ENCODE data around the gene RBFOX2. TPM values are rescaled to one million over a fixed set of nuclear protein-coding genes. Genes with fewer than 3 reads are reported as not detected.

Gene RBFOX2
- total and polyA plus RNA-seq, 2 donors (not counting 1 experiment from before 2014, with no cell fraction given): 173 to 190 TPM

DNA sequence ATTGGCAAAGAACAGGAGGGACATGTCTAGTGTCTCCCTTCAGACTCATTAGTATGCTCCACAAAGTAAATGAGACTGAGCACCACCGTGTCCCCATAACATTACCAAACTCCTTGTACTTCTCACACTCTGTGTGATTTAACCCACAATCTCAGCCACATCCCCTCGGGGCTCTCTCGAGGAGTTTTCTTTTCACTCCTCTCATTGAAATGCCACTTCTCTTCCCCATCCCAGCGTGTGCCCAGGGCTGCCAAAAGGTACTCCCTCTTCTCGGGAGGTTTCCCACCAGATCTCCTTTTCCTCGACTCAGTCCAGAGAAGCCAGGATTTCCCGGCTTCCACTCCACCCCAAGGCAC is 1.1 kb downstream of the RBFOX2 start:
- H3K79me2 ChIP-seq (ENCODE audit: control insufficient read depth, insufficient read depth, low read length): peaks cover 53% of the 10 kb centered on the region
- peak overlapping the region; percentile 84 to 95 (median 88) for H3K4me3 ChIP-seq (replicated peaks in 1 of 4; ENCODE audit: control extremely low read depth in 1 of 4, insufficient read depth in 1 of 4, low read depth in 3 of 4, low read length in 4 of 4)
- H3K4me1 ChIP-seq (ENCODE audit: control insufficient read depth, extremely low read depth, insufficient read depth, low read length): peaks cover 10% of the 10 kb centered on the region

GRCh38 chr22:36026741-36027140 is 1.9 kb downstream of the RBFOX2 start:
- no peaks in the 10 kb centered on the region for H4K20me1 ChIP-seq (ENCODE audit: control insufficient read depth, extremely low read depth, insufficient read depth, low read length)
- H3K9ac ChIP-seq (ENCODE audit: insufficient read depth, low read length): no peak overlapping the region
- peak; percentile 48 to 68 for DNase-seq (ENCODE audit: low read depth in 2 of 2)
- peak overlapping the region; percentile 76 for H3K27ac ChIP-seq (ENCODE audit: insufficient read depth, low read length)
- peak overlapping the region; percentile 84 to 95 (median 88) for H3K4me3 ChIP-seq (replicated peaks in 1 of 4; ENCODE audit: control extremely low read depth in 1 of 4, insufficient read depth in 1 of 4, low read depth in 3 of 4, low read length in 4 of 4)
- H3K9me3 ChIP-seq (ENCODE audit: control insufficient read depth, insufficient read depth, low read depth, low read length): no peaks in the 10 kb centered on the region
- peaks cover 14% of the 10 kb centered on the region for H3K4me1 ChIP-seq (ENCODE audit: control insufficient read depth, extremely low read depth, insufficient read depth, low read length)
- TF ChIP-seq EZH2 (IDR thresholded peaks at IDR 0.05; ENCODE audit: low read length, missing control alignments): no peak
- TF ChIP-seq, protein P1, sequence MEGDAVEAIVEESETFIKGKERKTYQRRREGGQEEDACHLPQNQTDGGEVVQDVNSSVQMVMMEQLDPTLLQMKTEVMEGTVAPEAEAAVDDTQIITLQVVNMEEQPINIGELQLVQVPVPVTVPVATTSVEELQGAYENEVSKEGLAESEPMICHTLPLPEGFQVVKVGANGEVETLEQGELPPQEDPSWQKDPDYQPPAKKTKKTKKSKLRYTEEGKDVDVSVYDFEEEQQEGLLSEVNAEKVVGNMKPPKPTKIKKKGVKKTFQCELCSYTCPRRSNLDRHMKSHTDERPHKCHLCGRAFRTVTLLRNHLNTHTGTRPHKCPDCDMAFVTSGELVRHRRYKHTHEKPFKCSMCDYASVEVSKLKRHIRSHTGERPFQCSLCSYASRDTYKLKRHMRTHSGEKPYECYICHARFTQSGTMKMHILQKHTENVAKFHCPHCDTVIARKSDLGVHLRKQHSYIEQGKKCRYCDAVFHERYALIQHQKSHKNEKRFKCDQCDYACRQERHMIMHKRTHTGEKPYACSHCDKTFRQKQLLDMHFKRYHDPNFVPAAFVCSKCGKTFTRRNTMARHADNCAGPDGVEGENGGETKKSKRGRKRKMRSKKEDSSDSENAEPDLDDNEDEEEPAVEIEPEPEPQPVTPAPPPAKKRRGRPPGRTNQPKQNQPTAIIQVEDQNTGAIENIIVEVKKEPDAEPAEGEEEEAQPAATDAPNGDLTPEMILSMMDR (conservative IDR thresholded peaks at IDR 0.05 in 1 of 2, IDR thresholded peaks at IDR 0.05 in 1 of 2; ENCODE audit: low read depth in 1 of 2, low read length in 2 of 2): no peak
- H3K27me3 ChIP-seq (ENCODE audit: control insufficient read depth, insufficient read depth, low read length): no peaks in the 10 kb centered on the region
- H3K79me2 ChIP-seq (ENCODE audit: control insufficient read depth, insufficient read depth, low read length): peaks cover 56% of the 10 kb centered on the region
- no peaks in the 10 kb centered on the region for H3K36me3 ChIP-seq (ENCODE audit: control insufficient read depth, insufficient read depth, low read length)
- H2AFZ ChIP-seq (ENCODE audit: low read length): no peak overlapping the region
- H3K4me2 ChIP-seq (ENCODE audit: extremely low read depth, insufficient read depth, low read length): peak overlapping the region; percentile 92

More for the DNA sequence above, 1.1 kb downstream of the RBFOX2 start:
- Histone ChIP-seq H3K36me3 (ENCODE audit: control insufficient read depth, insufficient read depth, low read length) (no peaks in the 10 kb centered on the region), H2AFZ (ENCODE audit: low read length) (peak overlapping the region; percentile 27), H3K4me2 (ENCODE audit: extremely low read depth, insufficient read depth, low read length) (peak overlapping the region; percentile 92), H3K27ac (ENCODE audit: insufficient read depth, low read length) (peak overlapping the region; percentile 76), H4K20me1 (ENCODE audit: control insufficient read depth, extremely low read depth, insufficient read depth, low read length) (no peaks in the 10 kb centered on the region), H3K9ac (ENCODE audit: insufficient read depth, low read length) (peak overlapping the region; percentile 81), H3K9me3 (ENCODE audit: control insufficient read depth, insufficient read depth, low read depth, low read length) (no peaks in the 10 kb centered on the region), H3K27me3 (ENCODE audit: control insufficient read depth, insufficient read depth, low read length) (no peaks in the 10 kb centered on the region)
- no peak for TF ChIP-seq EZH2 (IDR thresholded peaks at IDR 0.05; ENCODE audit: low read length, missing control alignments)
- TF ChIP-seq, protein P1 (conservative IDR thresholded peaks at IDR 0.05 in 1 of 2, IDR thresholded peaks at IDR 0.05 in 1 of 2; ENCODE audit: low read depth in 1 of 2, low read length in 2 of 2): no peak
- DNase-seq (ENCODE audit: low read depth in 2 of 2): no peak

DNA sequence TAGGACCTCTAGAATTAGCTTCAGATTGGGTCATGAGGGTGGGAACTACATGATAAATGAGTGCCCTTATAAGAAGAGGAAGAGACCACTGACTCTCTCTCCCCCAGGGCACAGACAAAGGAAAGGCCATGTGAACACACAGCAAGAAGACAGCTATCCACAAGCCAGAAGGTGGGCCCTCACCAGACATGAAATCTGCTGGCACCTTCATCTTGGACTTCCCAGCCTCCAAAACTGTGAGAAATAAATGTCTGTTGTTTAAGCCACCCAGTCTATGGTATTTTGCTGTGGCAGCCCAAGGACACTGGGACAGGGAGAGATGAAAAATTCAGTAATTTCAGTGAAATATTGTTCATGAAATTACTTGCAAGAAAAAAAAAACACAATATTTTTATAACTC is 5.9 kb downstream of the RBFOX2 start:
- no peak for DNase-seq (ENCODE audit: low read depth in 2 of 2)
- peak overlapping the region in 3 of 4 experiments; percentile 3 to 31 (median 14) for H3K4me3 ChIP-seq (replicated peaks in 1 of 4; ENCODE audit: control extremely low read depth in 1 of 4, insufficient read depth in 1 of 4, low read depth in 3 of 4, low read length in 4 of 4)
- no peaks in the 10 kb centered on the region for H3K27me3 ChIP-seq (ENCODE audit: control insufficient read depth, insufficient read depth, low read length)
- no peaks in the 10 kb centered on the region for H3K36me3 ChIP-seq (ENCODE audit: control insufficient read depth, insufficient read depth, low read length)
- H3K4me1 ChIP-seq (ENCODE audit: control insufficient read depth, extremely low read depth, insufficient read depth, low read length): peaks cover 22% of the 10 kb centered on the region
- H3K27ac ChIP-seq (ENCODE audit: insufficient read depth, low read length): peak overlapping the region; percentile 54
- TF ChIP-seq EZH2 (IDR thresholded peaks at IDR 0.05; ENCODE audit: low read length, missing control alignments): no peak
- TF ChIP-seq, protein P1 (conservative IDR thresholded peaks at IDR 0.05 in 1 of 2, IDR thresholded peaks at IDR 0.05 in 1 of 2; ENCODE audit: low read depth in 1 of 2, low read length in 2 of 2): no peak
- H4K20me1 ChIP-seq (ENCODE audit: control insufficient read depth, extremely low read depth, insufficient read depth, low read length): no peaks in the 10 kb centered on the region
- no peak overlapping the region for H3K9ac ChIP-seq (ENCODE audit: insufficient read depth, low read length)
- H3K79me2 ChIP-seq (ENCODE audit: control insufficient read depth, insufficient read depth, low read length): peaks cover 80% of the 10 kb centered on the region
- no peaks in the 10 kb centered on the region for H3K9me3 ChIP-seq (ENCODE audit: control insufficient read depth, insufficient read depth, low read depth, low read length)
- peak overlapping the region; percentile 91 for H3K4me2 ChIP-seq (ENCODE audit: extremely low read depth, insufficient read depth, low read length)
- H2AFZ ChIP-seq (ENCODE audit: low read length): no peak overlapping the region

All from fibroblast of lung (primary cell).